ENCODE data around the gene PTPN1. TPM values are rescaled to one million over a fixed set of nuclear protein-coding genes. Genes with fewer than 3 reads are reported as not detected.
"Not testable (repeated sequence)": the region's sequence is repeated elsewhere in the genome, so short reads cannot be mapped to it uniquely, and the experiment has no call there.

The PTPN1 gene
- polyA plus RNA-seq, 1 of the 3 experiments (the other 2 are of a cell fraction), result 23.6 TPM

DNA sequence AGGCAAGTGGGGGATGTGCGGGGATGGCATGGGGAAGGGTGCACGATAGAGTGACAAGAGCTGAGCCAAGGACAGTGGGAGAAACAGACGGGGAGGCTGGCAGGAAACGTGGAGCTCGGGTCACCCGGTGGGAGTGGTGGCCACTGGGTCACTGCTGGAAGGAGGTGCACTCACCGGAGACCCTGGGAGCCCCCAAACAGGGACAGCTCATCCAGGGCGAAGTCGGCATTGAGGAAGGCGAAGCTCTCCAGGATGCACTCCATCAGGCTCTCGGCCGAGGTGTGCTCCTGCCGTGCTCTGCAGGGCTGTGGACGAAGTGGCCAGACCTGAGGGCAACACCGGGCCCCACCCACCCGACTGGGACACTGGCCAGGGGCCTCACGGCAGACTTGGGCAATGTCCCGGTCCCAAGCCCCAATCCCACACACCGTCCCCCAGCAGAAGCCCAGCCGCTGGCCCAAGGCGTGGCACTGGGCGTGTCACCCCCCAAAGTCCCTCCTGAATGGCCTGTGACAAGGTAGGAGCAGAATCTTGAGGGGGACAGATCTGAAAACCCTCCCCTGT lies 87.3 kb downstream of the PTPN1 start (continued):
- TF ChIP-seq, protein P1, sequence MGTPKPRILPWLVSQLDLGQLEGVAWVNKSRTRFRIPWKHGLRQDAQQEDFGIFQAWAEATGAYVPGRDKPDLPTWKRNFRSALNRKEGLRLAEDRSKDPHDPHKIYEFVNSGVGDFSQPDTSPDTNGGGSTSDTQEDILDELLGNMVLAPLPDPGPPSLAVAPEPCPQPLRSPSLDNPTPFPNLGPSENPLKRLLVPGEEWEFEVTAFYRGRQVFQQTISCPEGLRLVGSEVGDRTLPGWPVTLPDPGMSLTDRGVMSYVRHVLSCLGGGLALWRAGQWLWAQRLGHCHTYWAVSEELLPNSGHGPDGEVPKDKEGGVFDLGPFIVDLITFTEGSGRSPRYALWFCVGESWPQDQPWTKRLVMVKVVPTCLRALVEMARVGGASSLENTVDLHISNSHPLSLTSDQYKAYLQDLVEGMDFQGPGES (IDR thresholded peaks at IDR 0.05; ENCODE audit: low read depth, low read length), result no peak
- TF ChIP-seq MEF2A (IDR thresholded peaks at IDR 0.05; ENCODE audit: borderline replicate concordance, low read depth), result no peak
- TF ChIP-seq MXI1 (IDR thresholded peaks at IDR 0.05; ENCODE audit: low read depth, low read length), result no peak
- TF ChIP-seq GATA2 (CRISPR knock-in tag; IDR thresholded peaks at IDR 0.05), result no peak
- TF ChIP-seq FOXJ3 (CRISPR knock-in tag; IDR thresholded peaks at IDR 0.05), result no peak

DNA sequence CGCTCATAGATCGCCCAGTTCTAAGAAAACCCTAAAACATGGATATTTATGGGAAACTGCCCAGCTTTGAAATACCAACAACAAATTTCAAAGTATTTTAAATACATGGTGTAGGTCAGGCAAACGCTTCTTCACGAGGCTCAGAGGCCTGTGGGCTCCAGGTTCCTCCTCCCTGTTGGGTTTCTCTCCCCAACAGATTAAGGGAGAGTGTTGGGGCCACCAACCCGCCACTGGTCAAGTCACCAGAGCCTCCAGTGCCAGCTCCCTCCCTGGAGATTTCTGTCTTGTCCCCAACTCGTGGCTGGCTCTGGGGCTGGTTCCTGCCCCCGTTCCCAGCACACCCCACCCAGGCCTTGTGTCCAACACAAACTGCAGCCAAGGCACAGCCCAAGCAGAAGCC lies 87.9 kb downstream of the PTPN1 start:
- no peaks in the 10 kb centered on the region for H3K9me2 ChIP-seq
- no peak overlapping the region for H3K4me3 ChIP-seq (ENCODE audit: low read depth in 2 of 2, low read length in 1 of 2)
- no peak overlapping the region for H3K27ac ChIP-seq (ENCODE audit: low read depth in 2 of 2, low read length in 1 of 2)
- no peak for DNase-seq
- TF ChIP-seq MEF2A (IDR thresholded peaks at IDR 0.05; ENCODE audit: borderline replicate concordance, low read depth) (no peak), SMC3 (IDR thresholded peaks at IDR 0.05; ENCODE audit: low read depth, low read length) (no peak), RAD21 (IDR thresholded peaks at IDR 0.05; ENCODE audit: low read length) (no peak), TEAD4 (IDR thresholded peaks at IDR 0.05; ENCODE audit: borderline replicate concordance, insufficient read depth) (no peak), GATA2 (CRISPR knock-in tag; IDR thresholded peaks at IDR 0.05) (no peak)
- TF ChIP-seq, protein P2, sequence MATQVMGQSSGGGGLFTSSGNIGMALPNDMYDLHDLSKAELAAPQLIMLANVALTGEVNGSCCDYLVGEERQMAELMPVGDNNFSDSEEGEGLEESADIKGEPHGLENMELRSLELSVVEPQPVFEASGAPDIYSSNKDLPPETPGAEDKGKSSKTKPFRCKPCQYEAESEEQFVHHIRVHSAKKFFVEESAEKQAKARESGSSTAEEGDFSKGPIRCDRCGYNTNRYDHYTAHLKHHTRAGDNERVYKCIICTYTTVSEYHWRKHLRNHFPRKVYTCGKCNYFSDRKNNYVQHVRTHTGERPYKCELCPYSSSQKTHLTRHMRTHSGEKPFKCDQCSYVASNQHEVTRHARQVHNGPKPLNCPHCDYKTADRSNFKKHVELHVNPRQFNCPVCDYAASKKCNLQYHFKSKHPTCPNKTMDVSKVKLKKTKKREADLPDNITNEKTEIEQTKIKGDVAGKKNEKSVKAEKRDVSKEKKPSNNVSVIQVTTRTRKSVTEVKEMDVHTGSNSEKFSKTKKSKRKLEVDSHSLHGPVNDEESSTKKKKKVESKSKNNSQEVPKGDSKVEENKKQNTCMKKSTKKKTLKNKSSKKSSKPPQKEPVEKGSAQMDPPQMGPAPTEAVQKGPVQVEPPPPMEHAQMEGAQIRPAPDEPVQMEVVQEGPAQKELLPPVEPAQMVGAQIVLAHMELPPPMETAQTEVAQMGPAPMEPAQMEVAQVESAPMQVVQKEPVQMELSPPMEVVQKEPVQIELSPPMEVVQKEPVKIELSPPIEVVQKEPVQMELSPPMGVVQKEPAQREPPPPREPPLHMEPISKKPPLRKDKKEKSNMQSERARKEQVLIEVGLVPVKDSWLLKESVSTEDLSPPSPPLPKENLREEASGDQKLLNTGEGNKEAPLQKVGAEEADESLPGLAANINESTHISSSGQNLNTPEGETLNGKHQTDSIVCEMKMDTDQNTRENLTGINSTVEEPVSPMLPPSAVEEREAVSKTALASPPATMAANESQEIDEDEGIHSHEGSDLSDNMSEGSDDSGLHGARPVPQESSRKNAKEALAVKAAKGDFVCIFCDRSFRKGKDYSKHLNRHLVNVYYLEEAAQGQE (IDR thresholded peaks at IDR 0.05; ENCODE audit: low read depth, low read length), result no peak
- no peaks in the 10 kb centered on the region for H3K36me3 ChIP-seq (replicated peaks in 1 of 2; ENCODE audit: control insufficient read depth in 1 of 2, insufficient read depth in 2 of 2, low read length in 1 of 2)
- CTCF ChIA-PET, result no interaction called here
- no peak overlapping the region for H3K9ac ChIP-seq
- H3K9me3 ChIP-seq, result no peaks in the 10 kb centered on the region
- H2AFZ ChIP-seq (ENCODE audit: low read depth), result no peak overlapping the region
- H3K27me3 ChIP-seq (ENCODE audit: insufficient read depth), result no peaks in the 10 kb centered on the region
- H3K79me2 ChIP-seq (ENCODE audit: insufficient read depth), result no peaks in the 10 kb centered on the region
- no peak overlapping the region for H3K4me2 ChIP-seq
- POLR2A ChIA-PET, result no interaction called here
- no peaks in the 10 kb centered on the region; a peak in 1 of 4 replicates for H3K4me1 ChIP-seq (ENCODE audit: control insufficient read depth in 1 of 2, insufficient read depth in 2 of 2, low read depth in 1 of 2, low read length in 1 of 2)
- H3F3A ChIP-seq (replicated peaks; ENCODE audit: insufficient read depth), result no peaks in the 10 kb centered on the region
- 85% methylated on average over 7 of the region's 7 CpGs for WGBS (ENCODE audit: low lambda C conversion rate)
- H4K20me1 ChIP-seq (ENCODE audit: insufficient read depth), result no peaks in the 10 kb centered on the region

DNA sequence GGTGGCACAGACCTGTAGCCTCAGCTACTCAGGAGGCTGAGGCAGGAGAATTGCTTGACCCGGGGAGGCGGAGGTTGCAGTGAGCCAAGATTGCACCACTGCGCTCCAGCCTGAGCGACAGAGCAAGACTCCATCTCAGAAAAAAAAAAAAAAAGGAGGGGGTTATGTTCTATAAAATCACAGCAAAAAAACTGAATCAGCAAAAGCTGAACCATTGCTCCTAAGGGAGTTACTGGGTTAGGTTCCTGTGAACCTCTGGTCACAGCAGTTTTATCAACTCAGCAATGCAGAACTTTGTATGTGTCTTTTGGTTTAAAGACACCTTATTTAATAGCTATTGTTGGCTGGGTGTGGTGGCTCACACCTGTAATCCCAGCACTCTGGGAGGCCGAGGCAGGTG lies 88.6 kb downstream of the PTPN1 start:
- H2AFZ ChIP-seq (ENCODE audit: low read depth); H3F3A ChIP-seq (replicated peaks; ENCODE audit: insufficient read depth); DNase-seq; H3K9ac ChIP-seq; H3K36me3 ChIP-seq (replicated peaks in 1 of 2; ENCODE audit: control insufficient read depth in 1 of 2, insufficient read depth in 2 of 2, low read length in 1 of 2); H3K27me3 ChIP-seq (ENCODE audit: insufficient read depth); H3K9me2 ChIP-seq; H3K79me2 ChIP-seq (ENCODE audit: insufficient read depth); H3K4me3 ChIP-seq (ENCODE audit: low read depth in 2 of 2, low read length in 1 of 2); H3K9me3 ChIP-seq; H4K20me1 ChIP-seq (ENCODE audit: insufficient read depth); POLR2A ChIA-PET; H3K27ac ChIP-seq (ENCODE audit: low read depth in 2 of 2, low read length in 1 of 2); H3K4me1 ChIP-seq (ENCODE audit: control insufficient read depth in 1 of 2, insufficient read depth in 2 of 2, low read depth in 1 of 2, low read length in 1 of 2); H3K4me2 ChIP-seq: not testable (repeated sequence)
- WGBS (ENCODE audit: low lambda C conversion rate), result 92% methylated on average over 5 of the region's 5 CpGs
- CTCF ChIA-PET, result interaction anchor here (1.4 kb wide), 1 partner anchor 10 kb away, joined by 8 read pairs; no protein-coding TSS in a partner anchor
